Panc1 (cell line): ENCODE results near the gene NDUFB11. TPM values are rescaled to one million over a fixed set of nuclear protein-coding genes. Genes with fewer than 3 reads are reported as not detected.
A peak's percentile ranks its signal among the peaks of the same experiment; 100 is the strongest.

Experiments used
- ATAC-seq: fragments of 200-7000 bp; cut with Tn5 transposase; 2 replicates; pipeline ENCODE4 v1.9.1; 2020; ENCODE audit warnings: mild to moderate bottlenecking, moderate library complexity
- BruUV-seq: library from RNA; stranded (reverse); fragments of 400-500 nt; replicated peaks from 2 replicates; lab custom pipeline; 2021; lab: Mats Ljungman, UMichigan
- CTCF ChIA-PET: fragments of 300-600 bp; sonication (Branson Sonifier 250); formaldehyde crosslinking; loops from one replicate; lab custom pipeline; 2022; ENCODE audit warnings: antibody characterized with exemption; lab: Charles Lee
- POLR2A ChIA-PET: fragments of 300-600 bp; sonication (Branson Sonifier 250); formaldehyde crosslinking; loops from one replicate; lab custom pipeline; 2022; ENCODE audit warnings: antibody characterized with exemption; lab: Charles Lee
- DNase-seq: peaks from one replicate; pipeline ENCODE4 v3.0.0-alpha.2; 2010; ENCODE audit warnings: low read depth, low spot score
- H3K27ac ChIP-seq: 2 replicates; pipeline ENCODE4 v1.5.1; 2011; ENCODE audit warnings: mild to moderate bottlenecking, low read length, inconsistent platforms
- H3K27me3 ChIP-seq: fragments of 200-500 bp; sonication (Bioruptor generic); 2 replicates; pipeline ENCODE4 v1.6.0; 2014; ENCODE audit warnings: low read length, inconsistent platforms; ENCODE audit not compliant: control insufficient read depth, insufficient read depth
- H3K36me3 ChIP-seq: fragments of 200-500 bp; sonication (Bioruptor generic); 2 replicates; pipeline ENCODE4 v1.5.1; 2014; ENCODE audit warnings: inconsistent platforms, mild to moderate bottlenecking, low read length, moderate library complexity; ENCODE audit not compliant: control insufficient read depth, insufficient read depth
- H3K4me1 ChIP-seq: 2 replicates; pipeline ENCODE4 v1.5.1; 2011; ENCODE audit warnings: inconsistent platforms, mild to moderate bottlenecking, low read length, moderate library complexity; ENCODE audit not compliant: control insufficient read depth, insufficient read depth
- H3K4me3 ChIP-seq, 2 experiments: 2 replicates each; pipeline ENCODE4 v1.5.1; 2011 to 2012; ENCODE audit warnings: low read depth in 2 of 2, low read length in 2 of 2, mild to moderate bottlenecking in 2 of 2, inconsistent platforms in 1 of 2, moderate library complexity in 1 of 2
- H3K9me3 ChIP-seq: fragments of 200-500 bp; sonication (Bioruptor generic); 2 replicates; pipeline ENCODE4 v1.5.1; 2014; ENCODE audit warnings: low read depth, mild to moderate bottlenecking, inconsistent platforms, low read length, moderate library complexity; ENCODE audit not compliant: control insufficient read depth, insufficient read depth
- CTCF ChIP-seq: fragments of 450-650 bp; IDR thresholded peaks from 2 replicates; pipeline ENCODE4 v1.5.1; 2017; ENCODE audit warnings: mild to moderate bottlenecking
- POLR2AphosphoS5 ChIP-seq: IDR thresholded peaks from 2 replicates; pipeline ENCODE4 v1.6.1; 2012; ENCODE audit warnings: mild to moderate bottlenecking, low read depth, low read length, moderate library complexity
- SIN3A ChIP-seq: IDR thresholded peaks from 2 replicates; pipeline ENCODE4 v1.6.1; 2012; ENCODE audit warnings: low read depth, mild to moderate bottlenecking, low read length, moderate library complexity, borderline replicate concordance; ENCODE audit not compliant: insufficient read depth
- TCF7L2 ChIP-seq: IDR thresholded peaks from 2 replicates; pipeline ENCODE4 v1.6.1; 2011; ENCODE audit warnings: mild to moderate bottlenecking, low read depth, low read length, inconsistent platforms
- in situ Hi-C: cut with HindIII; loops from 2 replicates; pipeline ENCODE4 v1.10.0; 2016; ENCODE audit warnings: low sequenced_read_pairs, low pct_unique_long_range_greater_than_20kb
- intact Hi-C: fragments of 100-400 bp; cut with micrococcal nuclease; formaldehyde crosslinking; loops from one replicate; pipeline ENCODE4 v1.10.0; 2022; ENCODE audit not compliant: unreplicated experiment
- total RNA-seq: library from RNA; stranded (reverse); gene quantifications from one replicate; pipeline ENCODE4 v1.2.1, GENCODE V29; 2021; ENCODE audit not compliant: unreplicated experiment
- TF ChIP-seq, protein P1 (sequence below), 2 experiments: IDR thresholded peaks; 2 replicates each; pipeline ENCODE4 v1.6.1; 2011 to 2012; ENCODE audit warnings: low read depth in 2 of 2, control low read depth in 1 of 2, low read length in 1 of 2, mild to moderate bottlenecking in 1 of 2, moderate library complexity in 1 of 2; ENCODE audit not compliant: insufficient read depth in 1 of 2

The NDUFB11 gene
- total RNA-seq, 1 experiment from 2014 or later, result 109 TPM

GRCh38 chrX:47145395-47146120 is 1.1 kb upstream of the NDUFB11 start:
- peak overlapping the region; percentile 84 to 85 for H3K4me3 ChIP-seq
- no peaks in the 10 kb centered on the region for H3K9me3 ChIP-seq
- H3K27me3 ChIP-seq, result no peaks in the 10 kb centered on the region
- DNase-seq (no peak), ATAC-seq (peak; percentile 52)
- in situ Hi-C loops, result no loop called here
- intact Hi-C loops, result no loop called here
- peak overlapping the region; percentile 91 for H3K27ac ChIP-seq
- BruUV-seq, result no TSS peak
- ChIA-PET POLR2A (interaction anchor here (0.6 kb wide), 1 partner anchor 86 kb away, joined by 3 read pairs; no protein-coding TSS in a partner anchor), CTCF (no interaction called here)
- no peaks in the 10 kb centered on the region; the same call in 1 of the 2 replicates for H3K36me3 ChIP-seq
- H3K4me1 ChIP-seq, result peaks cover 3% of the 10 kb centered on the region; the same call in 1 of the 2 replicates
- no peak for TF ChIP-seq SIN3A
- TF ChIP-seq TCF7L2, result no peak
- TF ChIP-seq POLR2AphosphoS5, result no peak
- TF ChIP-seq, protein P1, sequence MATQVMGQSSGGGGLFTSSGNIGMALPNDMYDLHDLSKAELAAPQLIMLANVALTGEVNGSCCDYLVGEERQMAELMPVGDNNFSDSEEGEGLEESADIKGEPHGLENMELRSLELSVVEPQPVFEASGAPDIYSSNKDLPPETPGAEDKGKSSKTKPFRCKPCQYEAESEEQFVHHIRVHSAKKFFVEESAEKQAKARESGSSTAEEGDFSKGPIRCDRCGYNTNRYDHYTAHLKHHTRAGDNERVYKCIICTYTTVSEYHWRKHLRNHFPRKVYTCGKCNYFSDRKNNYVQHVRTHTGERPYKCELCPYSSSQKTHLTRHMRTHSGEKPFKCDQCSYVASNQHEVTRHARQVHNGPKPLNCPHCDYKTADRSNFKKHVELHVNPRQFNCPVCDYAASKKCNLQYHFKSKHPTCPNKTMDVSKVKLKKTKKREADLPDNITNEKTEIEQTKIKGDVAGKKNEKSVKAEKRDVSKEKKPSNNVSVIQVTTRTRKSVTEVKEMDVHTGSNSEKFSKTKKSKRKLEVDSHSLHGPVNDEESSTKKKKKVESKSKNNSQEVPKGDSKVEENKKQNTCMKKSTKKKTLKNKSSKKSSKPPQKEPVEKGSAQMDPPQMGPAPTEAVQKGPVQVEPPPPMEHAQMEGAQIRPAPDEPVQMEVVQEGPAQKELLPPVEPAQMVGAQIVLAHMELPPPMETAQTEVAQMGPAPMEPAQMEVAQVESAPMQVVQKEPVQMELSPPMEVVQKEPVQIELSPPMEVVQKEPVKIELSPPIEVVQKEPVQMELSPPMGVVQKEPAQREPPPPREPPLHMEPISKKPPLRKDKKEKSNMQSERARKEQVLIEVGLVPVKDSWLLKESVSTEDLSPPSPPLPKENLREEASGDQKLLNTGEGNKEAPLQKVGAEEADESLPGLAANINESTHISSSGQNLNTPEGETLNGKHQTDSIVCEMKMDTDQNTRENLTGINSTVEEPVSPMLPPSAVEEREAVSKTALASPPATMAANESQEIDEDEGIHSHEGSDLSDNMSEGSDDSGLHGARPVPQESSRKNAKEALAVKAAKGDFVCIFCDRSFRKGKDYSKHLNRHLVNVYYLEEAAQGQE (IDR thresholded peaks at IDR 0.05; ENCODE audit: insufficient read depth in 1 of 2, low read depth in 2 of 2, low read length in 1 of 2), result no peak
- TF ChIP-seq CTCF, result no peak

- peaks cover 3% of the 10 kb centered on the region; the same call in 1 of the 2 replicates for H3K4me1 ChIP-seq
- TF ChIP-seq TCF7L2, result no peak
- TF ChIP-seq CTCF, result no peak
- 0 out of 2 replicates have a peak, but pooled peaks have one; percentile 47 for TF ChIP-seq SIN3A
- TF ChIP-seq POLR2AphosphoS5, result no peak
- POLR2A ChIA-PET, result no interaction called here
- H3K36me3 ChIP-seq, result no peaks in the 10 kb centered on the region; the same call in 1 of the 2 replicates
- BruUV-seq, result TSS peak; percentile 94
- in situ Hi-C loops (no loop called here), intact Hi-C loops (no loop called here)
- CTCF ChIA-PET, result no interaction called here
- H3K4me3 ChIP-seq, result peak overlapping the region; percentile 84 to 85
- DNase-seq (no peak), ATAC-seq (peak; percentile 17)
- no peaks in the 10 kb centered on the region for H3K9me3 ChIP-seq
- peak overlapping the region; percentile 91 for H3K27ac ChIP-seq
- no peaks in the 10 kb centered on the region for H3K27me3 ChIP-seq
Observed at GRCh38 chrX:47143894-47144625, 442 bp downstream of the NDUFB11 start.
